GM12873 (cell line): Measurements from ENCODE around the gene C12orf43.

Experiments
- CTCF ChIP-seq: IDR thresholded peaks from 2 replicates; pipeline ENCODE4 v1.5.1; 2012; ENCODE audit warnings: low read depth, mild to moderate bottlenecking, moderate library complexity, low read length, control low read depth; ENCODE audit not compliant: insufficient read depth; ENCODE audit errors: missing control alignments

The C12orf43 gene

GRCh38 chr12:120988234-120988633 is 28.1 kb downstream of the C12orf43 start:
- no peak for TF ChIP-seq CTCF

GRCh38 chr12:120984351-120984898 is 31.9 kb downstream of the C12orf43 start:
- no peak for TF ChIP-seq CTCF

- no peak for TF ChIP-seq CTCF
Observed at GRCh38 chr12:120983759-120984158, 32.5 kb downstream of the C12orf43 start.

GRCh38 chr12:120982659-120983058 is 33.6 kb downstream of the C12orf43 start:
- no peak for TF ChIP-seq CTCF

- no peak for TF ChIP-seq CTCF
Observed at GRCh38 chr12:120981407-120981941, 34.8 kb downstream of the C12orf43 start.

GRCh38 chr12:120980800-120981368 is 35.4 kb downstream of the C12orf43 start:
- no peak for TF ChIP-seq CTCF

GRCh38 chr12:120979862-120980696 is 36.2 kb downstream of the C12orf43 start:
- no peak for TF ChIP-seq CTCF
